ENCODE results near the gene CPT2.

- TF ChIP-seq ELF4 (IDR thresholded peaks at IDR 0.05): no peak
- TF ChIP-seq HDGF (IDR thresholded peaks at IDR 0.05; ENCODE audit: borderline replicate concordance): no peak
- no peak for TF ChIP-seq SP1 (IDR thresholded peaks at IDR 0.05)
- no peak for TF ChIP-seq NFRKB (IDR thresholded peaks at IDR 0.05)
- no peak for TF ChIP-seq LEF1 (IDR thresholded peaks at IDR 0.05; ENCODE audit: borderline replicate concordance)
- TF ChIP-seq ZNF384 (IDR thresholded peaks at IDR 0.05): no peak
- no peak for TF ChIP-seq FOXM1 (IDR thresholded peaks at IDR 0.05; ENCODE audit: borderline replicate concordance)
- TF ChIP-seq BHLHE40 (IDR thresholded peaks at IDR 0.05; ENCODE audit: borderline replicate concordance): no peak
These were observed 15.7 kb upstream of the CPT2 start for GRCh38 chr1:53180951-53181350.
